OCI-LY1 (cell line): Measurements from ENCODE around the gene LAMB2.

Experiments used
- H2AFZ ChIP-seq: fragments of 200-600 bp; sonication (generic), shearing (Covaris generic); 2 replicates; pipeline ENCODE4 v1.6.0; 2014; ENCODE audit warnings: antibody characterized with exemption, mild to moderate bottlenecking, low read length
- H3F3A ChIP-seq: fragments of 200-600 bp; sonication (generic), shearing (Covaris generic); 2 replicates; pipeline ENCODE4 v1.6.0; 2014; ENCODE audit warnings: mild to moderate bottlenecking, antibody characterized with exemption, low read length, moderate library complexity; ENCODE audit not compliant: insufficient read depth
- H3K27ac ChIP-seq: fragments of 200-600 bp; sonication (generic); 2 replicates; pipeline ENCODE4 v1.5.1; 2014; ENCODE audit warnings: low read length, mixed run types, mild to moderate bottlenecking, low read depth; ENCODE audit not compliant: poor library complexity, severe bottlenecking
- H3K27me3 ChIP-seq: fragments of 200-600 bp; sonication (generic); 2 replicates; pipeline ENCODE4 v1.6.0; 2014; ENCODE audit warnings: antibody characterized with exemption, mild to moderate bottlenecking, low read length, moderate library complexity; ENCODE audit not compliant: insufficient read depth
- H3K36me3 ChIP-seq: fragments of 200-600 bp; sonication (generic); 2 replicates; pipeline ENCODE4 v1.6.1; 2014; ENCODE audit warnings: mild to moderate bottlenecking, antibody characterized with exemption, low read length, moderate library complexity, mixed read lengths; ENCODE audit not compliant: insufficient read depth
- H3K4me1 ChIP-seq: fragments of 200-600 bp; sonication (generic); 2 replicates; pipeline ENCODE4 v1.5.1; 2014; ENCODE audit warnings: mild to moderate bottlenecking, low read length, moderate library complexity; ENCODE audit not compliant: insufficient read depth, severe bottlenecking
- H3K4me2 ChIP-seq: fragments of 200-600 bp; sonication (generic), shearing (Covaris generic); 2 replicates; pipeline ENCODE4 v1.6.1; 2014; ENCODE audit warnings: low read length
- H3K4me3 ChIP-seq: fragments of 200-600 bp; sonication (generic); 2 replicates; pipeline ENCODE4 v1.5.1; 2014; ENCODE audit warnings: low read length, low read depth, mild to moderate bottlenecking, mixed read lengths; ENCODE audit not compliant: poor library complexity, severe bottlenecking
- H3K79me2 ChIP-seq: fragments of 200-600 bp; shearing (Covaris generic); 2 replicates; pipeline ENCODE4 v1.6.1; 2016; ENCODE audit warnings: mixed run types, low read length, mixed read lengths; ENCODE audit not compliant: insufficient read depth
- H3K9ac ChIP-seq: fragments of 200-600 bp; sonication (generic), shearing (Covaris generic); 2 replicates; pipeline ENCODE4 v1.6.1; 2014; ENCODE audit warnings: mild to moderate bottlenecking, low read length, mixed read lengths
- H3K9me2 ChIP-seq: fragments of 200-600 bp; sonication (generic), shearing (Covaris generic); 2 replicates; pipeline ENCODE4 v1.6.1; 2014; ENCODE audit warnings: low read depth, mild to moderate bottlenecking, low read length, mixed read lengths
- H3K9me3 ChIP-seq: fragments of 200-600 bp; shearing (Covaris generic); 2 replicates; pipeline ENCODE4 v1.6.1; 2014; ENCODE audit warnings: low read length, mixed read lengths
- H4K20me1 ChIP-seq: fragments of 200-600 bp; sonication (generic), shearing (Covaris generic); 2 replicates; pipeline ENCODE4 v1.6.0; 2016; ENCODE audit warnings: mild to moderate bottlenecking, low read length; ENCODE audit not compliant: insufficient read depth
- CTCF ChIP-seq: fragments of 200-600 bp; sonication (generic), shearing (Covaris generic); IDR thresholded peaks from 2 replicates; pipeline ENCODE4 v1.5.1; 2017; ENCODE audit warnings: mild to moderate bottlenecking, antibody characterized with exemption, low read length, moderate library complexity, mixed read lengths
- EZH2 ChIP-seq: fragments of 200-600 bp; sonication (generic), shearing (Covaris generic); IDR thresholded peaks from 2 replicates; pipeline ENCODE4 v1.8.0; 2017; ENCODE audit warnings: borderline replicate concordance, mixed run types, mild to moderate bottlenecking, antibody characterized with exemption, low read length, moderate library complexity, mixed read lengths

The LAMB2 gene

GRCh38 chr3:49140080-49140479 lies 7.2 kb upstream of the LAMB2 start:
- Histone ChIP-seq H3K79me2 (no peaks in the 10 kb centered on the region), H3K36me3 (no peaks in the 10 kb centered on the region), H3K4me2 (no peak overlapping the region), H3K9me3 (no peaks in the 10 kb centered on the region), H3K27ac (no peak overlapping the region), H3K9me2 (no peaks in the 10 kb centered on the region), H3K4me3 (no peak overlapping the region), H3K27me3 (peaks cover 4% of the 10 kb centered on the region; the same call in 1 of the 2 replicates), H2AFZ (no peak overlapping the region), H3F3A (no peaks in the 10 kb centered on the region), H3K4me1 (no peaks in the 10 kb centered on the region), H4K20me1 (no peaks in the 10 kb centered on the region), H3K9ac (no peak overlapping the region)
- no peak for TF ChIP-seq CTCF
- TF ChIP-seq EZH2 = no peak

DNA sequence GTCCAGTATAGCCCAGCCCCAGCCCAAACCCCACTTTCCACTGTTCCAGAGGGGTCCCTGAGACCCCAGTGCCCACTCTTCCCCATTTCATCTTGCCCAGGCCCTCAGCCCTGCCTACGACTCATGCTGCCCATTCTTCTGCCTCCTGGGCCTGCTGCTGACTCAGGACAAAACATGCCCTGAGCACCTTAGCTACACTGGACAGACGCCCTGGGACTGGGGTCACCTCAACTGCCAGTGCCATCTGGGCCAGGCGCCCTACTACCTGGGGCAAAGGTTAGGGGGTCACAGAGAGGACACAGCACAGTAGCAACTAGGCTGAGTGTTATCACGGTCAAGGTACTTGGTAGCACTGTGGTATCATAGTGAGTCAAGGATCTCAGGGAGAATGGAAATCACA lies 2.6 kb upstream of the LAMB2 start:
- Histone ChIP-seq H3K36me3 (no peaks in the 10 kb centered on the region), H3K9me3 (no peaks in the 10 kb centered on the region), H3F3A (no peaks in the 10 kb centered on the region), H4K20me1 (no peaks in the 10 kb centered on the region), H3K79me2 (no peaks in the 10 kb centered on the region), H3K9ac (no peak overlapping the region), H3K27ac (no peak overlapping the region), H3K4me2 (no peak overlapping the region), H3K27me3 (peaks cover 8% of the 10 kb centered on the region; the same call in 1 of the 2 replicates), H3K4me1 (no peaks in the 10 kb centered on the region), H3K9me2 (no peaks in the 10 kb centered on the region), H3K4me3 (no peak overlapping the region), H2AFZ (no peak overlapping the region)
- TF ChIP-seq EZH2 = no peak
- TF ChIP-seq CTCF = no peak

DNA sequence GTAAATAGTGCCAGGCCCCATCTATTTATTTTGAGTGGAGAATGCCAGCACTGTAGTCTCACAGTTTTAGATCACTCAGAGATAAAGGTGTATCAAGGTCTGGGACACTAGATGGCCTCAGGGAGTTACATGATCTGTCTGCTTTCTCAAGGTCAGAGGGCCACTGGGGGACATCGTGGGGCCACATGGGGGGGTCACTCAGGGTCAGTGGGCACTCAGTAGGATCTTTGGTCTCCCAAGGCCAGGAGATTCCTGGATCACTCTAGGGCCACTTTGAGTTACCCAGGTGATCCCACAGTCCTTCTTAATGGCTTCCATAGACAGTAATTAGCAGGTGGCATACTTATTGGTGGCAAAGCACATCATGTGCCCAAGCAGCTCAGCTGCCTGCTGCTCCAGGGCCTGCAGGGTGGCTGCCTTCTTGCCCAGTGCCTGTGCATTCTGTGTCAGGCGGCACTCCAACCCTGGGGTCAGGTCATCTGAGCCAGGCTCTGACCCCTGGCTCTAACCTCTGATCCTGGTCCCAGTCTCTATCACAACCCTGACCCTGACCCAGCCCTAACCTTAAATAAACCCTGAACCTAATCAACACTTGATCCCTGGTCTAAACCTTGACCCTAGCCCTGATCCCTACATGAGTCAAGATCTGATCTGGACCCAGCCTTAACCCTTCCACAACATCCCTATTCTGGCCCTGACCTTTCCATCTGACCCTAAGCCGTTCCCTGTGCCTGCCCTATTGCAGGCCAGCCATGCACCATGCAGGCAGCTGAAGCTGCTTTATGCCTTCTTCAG lies 1.8 kb upstream of the LAMB2 start:
- no peak overlapping the region for H3K9ac ChIP-seq
- TF ChIP-seq EZH2 = no peak
- TF ChIP-seq CTCF = peak; percentile 28; the same call in 1 of the 2 replicates
- H3K27me3 ChIP-seq = peaks cover 4% of the 10 kb centered on the region; the same call in 1 of the 2 replicates
- H3F3A ChIP-seq = no peaks in the 10 kb centered on the region
- no peaks in the 10 kb centered on the region for H4K20me1 ChIP-seq
- H3K9me2 ChIP-seq = no peaks in the 10 kb centered on the region
- H3K27ac ChIP-seq = no peak overlapping the region
- H3K9me3 ChIP-seq = no peaks in the 10 kb centered on the region
- no peak overlapping the region for H3K4me2 ChIP-seq
- H3K4me3 ChIP-seq = no peak overlapping the region
- no peaks in the 10 kb centered on the region for H3K36me3 ChIP-seq
- no peak overlapping the region for H2AFZ ChIP-seq
- H3K4me1 ChIP-seq = no peaks in the 10 kb centered on the region
- H3K79me2 ChIP-seq = no peaks in the 10 kb centered on the region
